Endothelial cell of umbilical vein (primary cell): ENCODE measurements around the gene CNPY3. TPM values are rescaled to one million over a fixed set of nuclear protein-coding genes. Genes with fewer than 3 reads are reported as not detected.

Experiments used
- BruUV-seq: library from RNA; stranded (reverse); fragments of 400-500 nt; replicated peaks from 2 replicates; lab custom pipeline; 2021; lab: Mats Ljungman, UMichigan
- CTCF ChIA-PET: fragments of 300-600, 350-600 bp; sonication (Branson Sonifier 250); formaldehyde crosslinking; loops from one replicate; lab custom pipeline; 2021; ENCODE audit warnings: antibody characterized with exemption, inconsistent platforms; lab: Charles Lee
- POLR2A ChIA-PET: fragments of 300-600, 350-600 bp; sonication (Branson Sonifier 250); formaldehyde crosslinking; loops from one replicate; lab custom pipeline; 2021; ENCODE audit warnings: antibody characterized with exemption, inconsistent platforms; lab: Charles Lee
- DNase-seq: peaks from one replicate; pipeline ENCODE4 v3.0.0-alpha.2; 2011; ENCODE audit warnings: low read depth, low spot score
- FAIRE-seq: peaks from 2 replicates; lab custom pipeline; 2011; peaks lifted over from hg19 to GRCh38; lab: Jason Lieb, UNC
- H2AFZ ChIP-seq: 2 replicates; pipeline ENCODE4 v1.6.0; 2012; ENCODE audit warnings: low read depth, low read length, control low read depth, inconsistent platforms
- H3K27ac ChIP-seq: 2 replicates; pipeline ENCODE4 v1.5.1; 2011; ENCODE audit warnings: low read depth, mild to moderate bottlenecking, control low read depth, low read length, moderate library complexity; ENCODE audit not compliant: insufficient read depth
- H3K27me3 ChIP-seq, 2 experiments: 2 replicates each; pipeline versions ENCODE4 v1.6.0 to v1.6.1; 2011; ENCODE audit warnings: low read length in 2 of 2, mixed read lengths in 1 of 2; ENCODE audit not compliant: control insufficient read depth in 2 of 2, insufficient read depth in 2 of 2
- H3K36me3 ChIP-seq, 2 experiments: 2 replicates in 1 of 2; 3 replicates in 1 of 2; pipeline ENCODE4 v1.5.1; 2011; ENCODE audit warnings: low read length in 2 of 2, mild to moderate bottlenecking in 1 of 2, moderate library complexity in 1 of 2; ENCODE audit not compliant: control insufficient read depth in 2 of 2, insufficient read depth in 2 of 2; ENCODE audit errors: extremely low read depth in 1 of 2
- H3K4me1 ChIP-seq: 3 replicates; pipeline ENCODE4 v1.5.1; 2011; ENCODE audit warnings: mild to moderate bottlenecking, low read length; ENCODE audit not compliant: control insufficient read depth, insufficient read depth; ENCODE audit errors: extremely low read depth
- H3K4me2 ChIP-seq: 2 replicates; pipeline ENCODE4 v1.6.1; 2011; ENCODE audit warnings: low read length, control low read depth, mixed read lengths; ENCODE audit not compliant: insufficient read depth
- H3K4me3 ChIP-seq, 3 experiments: fragments of 200-600 bp in 1 of 3; sonication (generic), shearing (Covaris generic) in 1 of 3; replicated peaks in 1 of 3; 2 replicates each; pipeline ENCODE4 v1.5.1; 2011 to 2016; ENCODE audit warnings: control low read depth in 3 of 3, low read length in 3 of 3, mild to moderate bottlenecking in 2 of 3, inconsistent platforms in 1 of 3, low read depth in 1 of 3, moderate library complexity in 1 of 3; ENCODE audit not compliant: insufficient read depth in 1 of 3
- H3K79me2 ChIP-seq: 2 replicates; pipeline ENCODE4 v1.6.0; 2012; ENCODE audit warnings: low read length, inconsistent platforms; ENCODE audit not compliant: control insufficient read depth, insufficient read depth
- H3K9ac ChIP-seq: replicated peaks from 2 replicates; pipeline ENCODE3; 2011; ENCODE audit warnings: low read length, control low read depth; ENCODE audit not compliant: insufficient read depth; ENCODE audit errors: extremely low read depth
- H3K9me1 ChIP-seq: replicated peaks from 3 replicates; pipeline ENCODE4 v1.6.0; 2011; ENCODE audit warnings: mild to moderate bottlenecking, low read length; ENCODE audit not compliant: control insufficient read depth, insufficient read depth; ENCODE audit errors: extremely low read depth
- H3K9me3 ChIP-seq: replicated peaks from 2 replicates; pipeline ENCODE4 v1.5.1; 2012; ENCODE audit warnings: low read length, inconsistent platforms; ENCODE audit not compliant: control insufficient read depth, insufficient read depth
- H4K20me1 ChIP-seq: replicated peaks from 2 replicates; pipeline ENCODE3; 2011; ENCODE audit warnings: mild to moderate bottlenecking, low read length; ENCODE audit not compliant: control insufficient read depth, insufficient read depth; ENCODE audit errors: extremely low read depth
- EZH2 ChIP-seq: IDR thresholded peaks from 2 replicates; pipeline ENCODE4 v1.6.1; 2012; ENCODE audit warnings: borderline replicate concordance, low read depth, mild to moderate bottlenecking, moderate library complexity, low read length, inconsistent platforms; ENCODE audit not compliant: severe bottlenecking
- FOS ChIP-seq: IDR thresholded peaks from 2 replicates; pipeline ENCODE4 v1.6.1; 2011; ENCODE audit warnings: mild to moderate bottlenecking, low read length, moderate library complexity, borderline replicate concordance; ENCODE audit not compliant: insufficient read depth
- GATA2 ChIP-seq: IDR thresholded peaks from 2 replicates; pipeline ENCODE4 v1.7.0; 2011; ENCODE audit warnings: low read depth, mild to moderate bottlenecking, moderate library complexity, mixed read lengths, low read length; ENCODE audit not compliant: insufficient read length, insufficient read depth
- JUN ChIP-seq: IDR thresholded peaks from 2 replicates; pipeline ENCODE4 v1.6.1; 2011; ENCODE audit warnings: borderline replicate concordance, low read depth; ENCODE audit not compliant: insufficient read length, insufficient read depth
- MYC ChIP-seq: IDR thresholded peaks from one replicate; pipeline ENCODE4 v1.6.1; 2011; ENCODE audit warnings: mild to moderate bottlenecking, low read depth, low read length
- POLR2A ChIP-seq: IDR thresholded peaks from 2 replicates; pipeline ENCODE4 v1.6.1; 2012; ENCODE audit warnings: low read depth, mild to moderate bottlenecking, control low read depth, low read length
- POLR2AphosphoS5 ChIP-seq: IDR thresholded peaks from 2 replicates; pipeline ENCODE4 v1.6.1; 2012; ENCODE audit warnings: low read depth, mild to moderate bottlenecking, control low read depth, low read length, moderate library complexity; ENCODE audit not compliant: insufficient read depth
- dilution Hi-C: fragments of 300-500 bp; cut with MboI; formaldehyde crosslinking; loops from one replicate; pipeline ENCODE4 v1.15.0; 2019; ENCODE audit warnings: low sequenced_read_pairs; ENCODE audit not compliant: extremely low pct_ligation_motif_present
- intact Hi-C: fragments of 100-400 bp; cut with micrococcal nuclease; formaldehyde crosslinking; loops from one replicate; pipeline ENCODE4 v1.10.0; 2022
- polyA plus RNA-seq, 4 experiments: library from polyadenylated mRNA; depleted of rRNA in 3 of 4; stranded (reverse) in 3 of 4; unstranded in 1 of 4; fragments of >200 nt; gene quantifications; 2 replicates each; pipeline versions ENCODE4 v1.2.1 to v1.2.3, GENCODE V29; 2011 to 2012; ENCODE audit warnings: missing spikeins in 1 of 4
- total RNA-seq: library from RNA; stranded (reverse); gene quantifications from 2 replicates; pipeline ENCODE4 v1.2.3, GENCODE V29; 2021
- TF ChIP-seq, protein P1 (sequence below), 2 donors: IDR thresholded peaks; 1 replicate in 1 of 2; 2 replicates in 1 of 2; pipeline ENCODE4 v1.5.1; 2011; ENCODE audit warnings: low read length in 2 of 2, mild to moderate bottlenecking in 2 of 2, moderate library complexity in 2 of 2, control low read depth in 1 of 2, inconsistent platforms in 1 of 2, low read depth in 1 of 2; ENCODE audit not compliant: insufficient read depth in 1 of 2; ENCODE audit errors: extremely low read depth in 1 of 2
- TF ChIP-seq, protein P2 (sequence below): IDR thresholded peaks from 2 replicates; pipeline ENCODE4 v1.6.1; 2011; ENCODE audit not compliant: insufficient read depth, insufficient read length

CNPY3 gene
- total and polyA plus RNA-seq, 2 donors (not counting 3 experiments of a cell fraction or from before 2014, with no cell fraction given) = 40.8 to 53.1 TPM

- FAIRE-seq (no peak), DNase-seq (no peak)
- no peaks in the 10 kb centered on the region for H4K20me1 ChIP-seq
- intact Hi-C loops (no loop called here), dilution Hi-C loops (no loop called here)
- H3K4me1 ChIP-seq = peaks cover 5% of the 10 kb centered on the region
- ChIA-PET POLR2A (no interaction called here), CTCF (no interaction called here)
- H3K36me3 ChIP-seq = peaks cover 0 to 12% of the 10 kb centered on the region in 2 experiments
- no peaks in the 10 kb centered on the region for H3K27me3 ChIP-seq
- H3K9me3 ChIP-seq = no peaks in the 10 kb centered on the region
- no peak overlapping the region for H3K4me2 ChIP-seq
- no peak overlapping the region for H2AFZ ChIP-seq
- no peak overlapping the region for H3K4me3 ChIP-seq
- BruUV-seq = no TSS peak
- no peak overlapping the region for H3K9ac ChIP-seq
- H3K79me2 ChIP-seq = no peaks in the 10 kb centered on the region
- TF ChIP-seq POLR2A (no peak), JUN (no peak), MYC (no peak), FOS (no peak), POLR2AphosphoS5 (no peak), EZH2 (no peak), GATA2 (no peak)
- TF ChIP-seq, protein P1, sequence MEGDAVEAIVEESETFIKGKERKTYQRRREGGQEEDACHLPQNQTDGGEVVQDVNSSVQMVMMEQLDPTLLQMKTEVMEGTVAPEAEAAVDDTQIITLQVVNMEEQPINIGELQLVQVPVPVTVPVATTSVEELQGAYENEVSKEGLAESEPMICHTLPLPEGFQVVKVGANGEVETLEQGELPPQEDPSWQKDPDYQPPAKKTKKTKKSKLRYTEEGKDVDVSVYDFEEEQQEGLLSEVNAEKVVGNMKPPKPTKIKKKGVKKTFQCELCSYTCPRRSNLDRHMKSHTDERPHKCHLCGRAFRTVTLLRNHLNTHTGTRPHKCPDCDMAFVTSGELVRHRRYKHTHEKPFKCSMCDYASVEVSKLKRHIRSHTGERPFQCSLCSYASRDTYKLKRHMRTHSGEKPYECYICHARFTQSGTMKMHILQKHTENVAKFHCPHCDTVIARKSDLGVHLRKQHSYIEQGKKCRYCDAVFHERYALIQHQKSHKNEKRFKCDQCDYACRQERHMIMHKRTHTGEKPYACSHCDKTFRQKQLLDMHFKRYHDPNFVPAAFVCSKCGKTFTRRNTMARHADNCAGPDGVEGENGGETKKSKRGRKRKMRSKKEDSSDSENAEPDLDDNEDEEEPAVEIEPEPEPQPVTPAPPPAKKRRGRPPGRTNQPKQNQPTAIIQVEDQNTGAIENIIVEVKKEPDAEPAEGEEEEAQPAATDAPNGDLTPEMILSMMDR (IDR thresholded peaks at IDR 0.05; ENCODE audit: extremely low read depth in 1 of 2, insufficient read depth in 1 of 2, low read depth in 1 of 2, low read length in 2 of 2) = no peak
- TF ChIP-seq, protein P2, sequence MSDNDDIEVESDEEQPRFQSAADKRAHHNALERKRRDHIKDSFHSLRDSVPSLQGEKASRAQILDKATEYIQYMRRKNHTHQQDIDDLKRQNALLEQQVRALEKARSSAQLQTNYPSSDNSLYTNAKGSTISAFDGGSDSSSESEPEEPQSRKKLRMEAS = no peak
- no peak overlapping the region for H3K27ac ChIP-seq
- no peaks in the 10 kb centered on the region for H3K9me1 ChIP-seq
These were observed 40.7 kb downstream of the CNPY3 start for GRCh38 chr6:42969934-42970333.
